Activated CD8-positive, alpha-beta memory T cell treated with anti-CD3 and anti-CD28 coated beads, Interleukin-2, amount 10 ng/mL, durations not matched to agents 7 days and 5 days (primary cell): ENCODE measurements around the gene SLFN11. TPM values are rescaled to one million over a fixed set of nuclear protein-coding genes. Genes with fewer than 3 reads are reported as not detected.

ENCODE experiments used
- ATAC-seq: fragments of 150-1000 bp; cut with Tn5 transposase; one replicate; pipeline ENCODE4 v1.10.0; 2021; ENCODE audit warnings: moderate library complexity
- CTCF ChIA-PET: fragments of 350-600 bp; sonication (Branson Sonifier 250); formaldehyde crosslinking; loops from one replicate; lab custom pipeline; 2021; ENCODE audit warnings: antibody characterized with exemption; lab: Charles Lee
- DNase-seq: peaks from one replicate; pipeline ENCODE4 v3.0.0-alpha.2; 2020
- H3K27ac Mint-ChIP-seq: one replicate; pipeline ENCODE4 v1.8.0; 2021; ENCODE audit warnings: mild to moderate bottlenecking, mixed read lengths
- H3K27me3 Mint-ChIP-seq: one replicate; pipeline ENCODE4 v1.8.0; 2021; ENCODE audit warnings: mixed read lengths
- H3K36me3 Mint-ChIP-seq: one replicate; pipeline ENCODE4 v1.8.0; 2021; ENCODE audit warnings: mild to moderate bottlenecking, mixed read lengths
- H3K4me1 Mint-ChIP-seq: one replicate; pipeline ENCODE4 v1.8.0; 2021; ENCODE audit warnings: mixed read lengths
- H3K4me3 Mint-ChIP-seq: one replicate; pipeline ENCODE4 v1.8.0; 2021; ENCODE audit warnings: mild to moderate bottlenecking, moderate library complexity, mixed read lengths
- H3K9me3 Mint-ChIP-seq: one replicate; pipeline ENCODE4 v1.8.0; 2022; ENCODE audit warnings: low read depth, mixed read lengths
- total RNA-seq, 2 experiments: library from RNA; stranded (reverse); gene quantifications; one replicate each; pipeline ENCODE4 v1.2.3, GENCODE V29; 2021

SLFN11 gene
- total RNA-seq, 2 experiments from 2014 or later: 65.6 to 73.3 TPM

DNA sequence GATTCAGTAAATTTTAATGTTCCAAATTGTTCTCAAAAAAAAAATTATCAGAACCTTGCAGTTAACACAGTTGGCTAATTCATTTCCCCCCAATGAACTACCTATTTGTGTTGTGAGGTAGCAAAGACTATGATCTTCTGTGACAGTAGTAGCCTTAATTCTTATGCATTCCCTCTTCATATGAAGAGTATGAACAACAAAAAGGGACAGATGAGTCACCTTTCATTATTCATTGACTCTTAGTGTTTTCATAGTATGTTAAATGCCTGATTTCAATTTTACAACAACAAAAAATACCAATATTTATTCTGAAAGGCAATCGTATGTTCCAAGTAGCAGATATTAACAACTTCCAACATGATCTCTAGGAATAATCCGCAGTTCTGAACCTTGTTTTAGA lies 3.6 kb upstream of the SLFN11 start:
- CTCF ChIA-PET: no interaction called here
- ATAC-seq (no peak), DNase-seq (no peak)
- H3K36me3 Mint-ChIP-seq: peaks cover 5% of the 10 kb centered on the region
- H3K9me3 Mint-ChIP-seq: peaks cover 4% of the 10 kb centered on the region
- peaks cover 21% of the 10 kb centered on the region for H3K4me1 Mint-ChIP-seq
- H3K4me3 Mint-ChIP-seq: no peak overlapping the region
- no peaks in the 10 kb centered on the region for H3K27me3 Mint-ChIP-seq
- H3K27ac Mint-ChIP-seq: no peak overlapping the region

DNA sequence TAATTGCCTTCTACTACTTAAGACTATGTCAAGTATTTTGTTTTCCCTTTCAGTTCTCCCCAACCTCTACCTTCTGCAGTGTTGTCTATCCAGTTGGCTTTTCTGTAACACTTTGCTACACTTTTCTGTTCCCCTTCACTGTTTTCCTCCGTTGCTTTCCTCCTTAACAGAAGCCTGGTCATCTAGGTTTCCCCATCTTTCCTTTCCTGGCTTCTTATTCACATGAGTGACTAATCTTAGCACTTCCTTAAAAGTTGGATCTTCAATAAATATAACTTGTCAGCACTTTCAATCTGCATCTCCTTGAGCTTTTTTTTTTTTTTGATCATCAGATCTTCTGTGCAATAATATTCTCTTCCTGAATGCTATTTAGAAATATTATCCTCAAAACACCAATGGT lies 2.8 kb upstream of the SLFN11 start:
- H3K36me3 Mint-ChIP-seq: peaks cover 11% of the 10 kb centered on the region
- ATAC-seq (no peak), DNase-seq (no peak)
- H3K27me3 Mint-ChIP-seq: no peaks in the 10 kb centered on the region
- H3K9me3 Mint-ChIP-seq: peaks cover 4% of the 10 kb centered on the region
- no peak overlapping the region for H3K27ac Mint-ChIP-seq
- peaks cover 29% of the 10 kb centered on the region for H3K4me1 Mint-ChIP-seq
- CTCF ChIA-PET: interaction anchor here (1.2 kb wide), 1 partner anchor 63 kb away, joined by 5 read pairs; no protein-coding TSS in a partner anchor
- H3K4me3 Mint-ChIP-seq: peak overlapping the region; percentile 19

DNA sequence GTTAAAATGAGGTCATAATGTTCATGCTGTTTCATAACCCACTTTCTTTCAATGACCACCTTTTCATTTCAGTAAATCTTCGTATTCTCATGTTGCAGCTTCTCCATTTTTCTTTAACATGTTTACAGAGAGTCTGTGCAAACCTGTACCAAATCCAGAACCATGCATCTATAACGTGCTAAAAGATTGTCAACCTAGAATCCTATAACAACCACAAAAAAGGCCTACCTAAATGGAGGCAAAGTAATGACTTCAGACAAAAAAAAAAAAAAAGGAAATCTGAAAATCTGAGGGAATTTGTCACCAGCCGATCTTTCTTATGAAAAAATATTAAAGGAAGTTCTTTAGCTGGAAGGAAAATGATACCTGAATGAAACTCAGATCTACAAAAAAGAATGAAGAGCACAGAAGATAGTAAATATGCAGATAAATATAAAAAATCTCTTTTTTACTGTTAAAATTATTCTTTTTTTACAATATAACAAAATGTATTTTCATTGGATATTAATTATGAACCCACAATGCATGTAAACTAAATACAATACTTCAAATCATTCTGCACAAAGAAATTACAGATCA lies 1.4 kb upstream of the SLFN11 start:
- no peak for DNase-seq
- CTCF ChIA-PET: interaction anchor here (0.8 kb wide), 1 partner anchor 158 kb away, joined by 3 read pairs; no protein-coding TSS in a partner anchor

DNA sequence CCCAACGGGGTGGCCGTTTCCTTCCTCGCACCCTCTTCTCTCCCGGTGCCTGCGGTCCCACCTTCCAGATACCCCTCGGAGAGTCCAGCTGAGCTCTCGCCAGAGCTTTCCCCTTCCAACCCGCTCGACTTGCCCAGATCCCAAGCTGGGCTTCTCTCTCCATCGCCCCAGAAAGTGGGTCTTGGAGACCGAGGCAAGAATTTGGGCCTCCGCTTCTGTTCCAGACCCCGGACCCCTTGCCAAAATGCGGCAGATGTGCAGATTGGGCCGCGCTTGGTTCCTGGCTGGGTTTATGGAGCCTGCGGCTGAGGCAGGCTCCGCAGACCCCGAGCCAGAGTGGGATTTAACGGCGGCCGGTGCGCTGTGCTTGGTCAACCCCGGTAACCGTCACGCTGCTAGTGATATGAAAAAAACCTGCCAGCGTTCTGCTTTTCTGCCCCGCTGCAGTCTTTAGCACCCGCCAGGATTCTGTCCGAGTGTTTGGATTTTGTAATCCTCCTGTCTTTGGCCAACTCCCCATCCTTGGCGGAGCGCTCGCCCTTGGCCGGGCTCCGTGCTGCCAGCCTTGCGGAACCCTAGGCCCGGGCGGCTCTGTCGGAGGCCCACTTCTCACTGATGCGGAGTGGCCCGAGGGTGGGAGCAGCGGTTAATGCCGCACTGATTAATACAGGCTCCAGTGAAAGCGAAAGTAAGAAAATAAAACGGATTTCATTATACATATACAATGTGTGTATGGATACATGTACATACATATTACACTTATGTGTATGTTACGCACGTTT lies 754 bp upstream of the SLFN11 start:
- Mint-ChIP-seq H3K4me1 (peaks cover 50% of the 10 kb centered on the region), H3K27ac (peak overlapping the region; percentile 99), H3K36me3 (peaks cover 32% of the 10 kb centered on the region), H3K27me3 (no peaks in the 10 kb centered on the region), H3K9me3 (peaks cover 5% of the 10 kb centered on the region), H3K4me3 (peak overlapping the region; percentile 96)
- DNase-seq (peak; percentile 75), ATAC-seq (peak; percentile 58)
- CTCF ChIA-PET: interaction anchor here (0.8 to 1.4 kb wide), 5 partner anchors 59 to 165 kb away, joined by 3 to 5 read pairs (median 3); partner anchors contain the start of gene SLFN12L

More for the DNA sequence above, 1.4 kb upstream of the SLFN11 start:
- H3K27me3 Mint-ChIP-seq: no peaks in the 10 kb centered on the region
- H3K4me3 Mint-ChIP-seq: peak overlapping the region; percentile 96
- no peak for ATAC-seq
- peaks cover 5% of the 10 kb centered on the region for H3K9me3 Mint-ChIP-seq
- peaks cover 43% of the 10 kb centered on the region for H3K4me1 Mint-ChIP-seq
- H3K36me3 Mint-ChIP-seq: peaks cover 25% of the 10 kb centered on the region
- peak overlapping the region; percentile 99 for H3K27ac Mint-ChIP-seq

DNA sequence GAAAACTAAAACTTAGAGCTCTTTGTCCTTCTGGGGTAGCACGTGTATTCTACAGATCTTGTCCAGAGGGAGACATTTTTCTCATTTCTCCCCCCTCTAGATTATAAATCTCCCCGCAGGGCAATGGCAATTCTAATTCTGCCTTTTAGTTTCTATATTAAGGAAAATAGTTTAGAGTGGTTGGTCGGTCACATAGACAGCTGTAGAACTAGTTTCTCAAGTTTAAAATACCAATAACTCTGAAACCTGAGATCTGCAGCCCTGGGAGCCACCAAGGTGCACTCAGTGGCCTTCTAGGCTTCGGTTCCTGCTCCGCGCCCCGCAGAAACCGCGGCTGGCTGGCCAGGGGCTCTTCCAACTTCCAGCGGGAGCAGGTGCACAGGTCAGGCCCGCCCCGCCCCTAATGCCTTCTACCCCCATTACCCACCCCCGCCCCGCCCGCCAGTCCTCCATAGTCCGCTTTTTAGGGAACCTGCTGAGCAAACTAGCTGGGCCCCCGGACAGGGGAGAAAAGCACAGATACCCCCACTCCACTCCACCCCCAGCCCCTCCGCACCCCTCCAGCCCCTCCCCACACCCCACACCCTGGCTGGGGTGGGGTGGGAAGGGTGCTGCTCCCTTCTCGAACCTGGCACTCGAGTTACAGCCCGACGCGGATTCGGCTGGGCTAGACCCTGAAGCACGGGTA lies 431 bp downstream of the SLFN11 start:
- CTCF ChIA-PET: interaction anchor here (0.8 to 2.0 kb wide), 7 partner anchors 10 to 166 kb away, joined by 3 to 6 read pairs (median 4); partner anchors contain the start of gene SLFN12L
- Mint-ChIP-seq H3K4me3 (peak overlapping the region; percentile 96), H3K36me3 (peaks cover 43% of the 10 kb centered on the region), H3K27me3 (no peaks in the 10 kb centered on the region), H3K27ac (peak overlapping the region; percentile 99), H3K9me3 (peaks cover 5% of the 10 kb centered on the region), H3K4me1 (peaks cover 62% of the 10 kb centered on the region)
- DNase-seq: peak; percentile 64
- peak; percentile 4 for ATAC-seq

DNA sequence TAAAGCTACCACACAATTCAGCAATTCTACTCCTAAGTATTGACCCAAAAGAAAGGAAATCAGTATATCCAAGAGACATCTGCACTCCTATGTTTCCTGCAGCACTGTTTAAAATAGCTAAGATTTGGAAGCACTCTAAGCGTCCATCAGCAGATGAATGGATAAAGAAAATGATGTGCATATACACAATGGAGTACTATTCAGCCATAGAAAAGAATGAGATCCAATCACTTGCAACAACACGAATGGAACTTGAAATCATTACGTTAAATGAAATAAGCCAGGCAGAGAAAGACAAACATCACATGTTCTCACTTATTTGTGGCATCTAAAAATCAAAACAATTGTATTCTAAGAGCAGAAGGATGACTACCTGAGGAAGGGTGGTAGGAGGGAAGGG lies 1.5 kb downstream of the SLFN11 start:
- Mint-ChIP-seq H3K9me3 (peaks cover 5% of the 10 kb centered on the region), H3K27me3 (no peaks in the 10 kb centered on the region), H3K4me3 (peak overlapping the region; percentile 96), H3K27ac (peak overlapping the region; percentile 47), H3K4me1 (peaks cover 68% of the 10 kb centered on the region), H3K36me3 (peaks cover 47% of the 10 kb centered on the region)
- ATAC-seq (no peak), DNase-seq (no peak)
- CTCF ChIA-PET: interaction anchor here (0.8 to 2.0 kb wide), 4 partner anchors 11 to 166 kb away, joined by 4 to 6 read pairs (median 4); no protein-coding TSS in a partner anchor

DNA sequence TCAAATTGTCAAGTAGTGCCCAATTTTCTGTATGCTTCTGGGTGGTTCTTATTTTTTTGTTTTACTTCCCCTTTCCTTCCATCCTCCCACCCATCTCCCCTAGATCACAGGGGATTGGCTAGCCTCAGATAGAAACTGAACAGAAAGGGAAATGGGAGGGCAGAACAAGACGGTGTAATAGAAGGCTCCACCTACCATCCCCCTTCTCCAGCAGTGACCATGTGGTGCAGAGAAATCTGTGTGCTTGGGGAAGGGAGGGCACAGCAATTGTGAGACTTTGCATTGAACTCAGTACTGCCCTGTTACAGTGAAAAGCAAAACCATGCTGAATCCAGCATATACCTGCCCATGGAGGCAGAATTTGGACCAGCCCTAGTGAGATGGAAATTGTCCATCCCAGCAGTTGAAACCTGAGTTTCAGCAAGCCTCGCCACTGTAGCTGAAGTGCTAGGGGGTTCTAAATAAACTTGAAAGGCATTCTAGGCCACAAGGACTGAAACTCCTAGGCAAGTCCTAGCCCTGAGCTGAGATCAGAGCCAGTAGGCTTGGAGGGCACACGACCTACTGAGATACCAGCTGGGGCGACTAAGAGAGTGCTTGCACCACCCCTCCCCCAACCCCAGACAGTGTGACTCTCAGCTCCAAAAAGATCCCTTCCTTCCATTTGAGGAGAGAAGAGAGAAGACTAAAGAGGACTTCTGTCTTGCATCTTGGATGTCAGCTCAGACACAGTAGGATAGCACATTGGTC lies 5.2 kb downstream of the SLFN11 start:
- H3K9me3 Mint-ChIP-seq: peaks cover 5% of the 10 kb centered on the region
- peak overlapping the region; percentile 38 for H3K4me3 Mint-ChIP-seq
- peaks cover 72% of the 10 kb centered on the region for H3K36me3 Mint-ChIP-seq
- peaks cover 70% of the 10 kb centered on the region for H3K4me1 Mint-ChIP-seq
- peak overlapping the region; percentile 70 for H3K27ac Mint-ChIP-seq
- peak; percentile 93 for ATAC-seq
- DNase-seq: peak; percentile 67
- CTCF ChIA-PET: interaction anchor here (1.1 kb wide), 1 partner anchor 56 kb away, joined by 7 read pairs; no protein-coding TSS in a partner anchor
- no peaks in the 10 kb centered on the region for H3K27me3 Mint-ChIP-seq

DNA sequence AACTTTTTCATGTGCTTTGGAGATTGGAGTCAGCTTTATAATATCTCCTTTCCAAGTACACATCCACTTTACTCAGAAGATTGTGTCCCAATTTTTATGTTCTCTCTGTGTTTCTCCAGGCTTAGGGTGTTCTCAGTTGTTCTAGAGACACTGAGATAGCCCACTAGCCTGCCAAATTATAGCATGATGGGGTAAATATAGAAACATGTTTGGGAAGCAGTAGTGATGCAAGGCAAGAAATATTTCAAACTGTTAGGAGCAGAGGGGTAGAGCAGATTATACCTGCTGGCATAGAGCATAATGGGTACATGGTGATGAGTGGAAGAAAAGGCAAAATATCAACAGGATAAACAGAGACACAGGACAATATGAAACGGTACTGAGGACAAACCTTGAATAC lies 12.4 kb downstream of the SLFN11 start:
- no peak overlapping the region for H3K4me3 Mint-ChIP-seq
- H3K27ac Mint-ChIP-seq: no peak overlapping the region
- CTCF ChIA-PET: interaction anchor here (2.2 kb wide), 1 partner anchor 11 kb away, joined by 6 read pairs; no protein-coding TSS in a partner anchor
- DNase-seq: no peak
- H3K36me3 Mint-ChIP-seq: peaks cover 75% of the 10 kb centered on the region
- peaks cover 51% of the 10 kb centered on the region for H3K4me1 Mint-ChIP-seq
- H3K9me3 Mint-ChIP-seq: no peaks in the 10 kb centered on the region
- H3K27me3 Mint-ChIP-seq: no peaks in the 10 kb centered on the region
- no peak for ATAC-seq

DNA sequence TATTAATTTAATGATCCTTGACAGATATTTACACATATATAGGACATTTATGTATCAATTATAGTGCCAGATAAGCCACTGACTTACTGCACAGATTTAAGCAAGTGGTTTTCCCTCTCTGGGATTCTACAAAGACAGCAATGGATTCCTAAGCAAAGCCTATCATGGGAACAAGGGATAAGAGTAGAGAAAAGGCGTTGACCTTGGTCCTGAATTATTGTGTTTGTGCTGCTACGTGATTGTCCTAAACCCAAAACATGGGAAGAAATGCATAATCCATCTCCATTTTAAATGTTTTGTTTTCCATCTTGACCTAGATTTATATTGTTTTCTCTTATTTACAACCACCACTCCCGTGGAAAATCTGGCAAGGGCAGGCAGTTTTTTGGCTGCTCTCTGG lies 14.0 kb downstream of the SLFN11 start:
- Mint-ChIP-seq H3K27ac (no peak overlapping the region), H3K36me3 (peaks cover 78% of the 10 kb centered on the region), H3K4me1 (peaks cover 50% of the 10 kb centered on the region), H3K27me3 (no peaks in the 10 kb centered on the region), H3K4me3 (no peak overlapping the region), H3K9me3 (no peaks in the 10 kb centered on the region)
- DNase-seq (no peak), ATAC-seq (no peak)
- CTCF ChIA-PET: no interaction called here

DNA sequence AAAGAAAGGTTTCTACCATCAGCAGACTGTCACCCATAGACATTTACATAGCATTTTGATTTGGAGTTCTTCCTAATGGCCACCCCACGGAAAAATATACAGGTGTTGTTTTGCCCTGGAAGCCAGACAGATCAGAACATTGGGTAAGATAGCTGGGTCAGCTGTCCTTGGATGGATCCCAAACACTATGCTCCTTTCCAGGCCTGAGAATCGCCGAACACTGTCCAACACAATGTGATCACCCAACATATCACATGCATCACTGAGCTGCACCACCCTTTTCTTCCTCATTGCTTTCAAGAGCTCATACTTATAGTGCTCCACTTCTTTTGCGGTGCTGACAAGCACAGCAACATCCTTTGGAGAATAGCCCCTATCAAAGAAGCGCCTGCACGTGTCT lies 21.1 kb downstream of the SLFN11 start:
- no peak for ATAC-seq
- H3K4me1 Mint-ChIP-seq: peaks cover 21% of the 10 kb centered on the region
- no peak overlapping the region for H3K27ac Mint-ChIP-seq
- no peak overlapping the region for H3K4me3 Mint-ChIP-seq
- no peak for DNase-seq
- H3K9me3 Mint-ChIP-seq: no peaks in the 10 kb centered on the region
- H3K27me3 Mint-ChIP-seq: no peaks in the 10 kb centered on the region
- CTCF ChIA-PET: no interaction called here
- peaks cover 59% of the 10 kb centered on the region for H3K36me3 Mint-ChIP-seq

DNA sequence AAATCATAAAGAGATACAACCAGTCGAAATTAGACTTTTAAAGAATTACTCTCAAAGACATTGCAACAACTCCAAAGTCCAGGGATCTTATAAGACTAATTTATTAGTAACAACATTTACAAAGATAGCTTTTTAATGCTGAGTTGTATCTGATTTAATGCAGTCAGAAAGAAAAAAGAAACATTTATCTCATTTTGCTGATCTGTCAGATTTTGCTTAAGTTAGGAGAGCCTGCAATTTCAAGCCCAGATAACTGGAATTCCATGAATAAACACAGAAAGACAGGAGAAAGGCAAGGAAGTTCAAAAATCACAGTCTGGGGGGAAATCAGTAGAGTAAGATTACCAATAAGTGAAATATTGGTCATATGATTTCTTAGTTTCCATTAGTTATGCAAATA lies 22.9 kb downstream of the SLFN11 start:
- no peaks in the 10 kb centered on the region for H3K9me3 Mint-ChIP-seq
- peaks cover 2% of the 10 kb centered on the region for H3K27me3 Mint-ChIP-seq
- peaks cover 46% of the 10 kb centered on the region for H3K36me3 Mint-ChIP-seq
- no peak for ATAC-seq
- CTCF ChIA-PET: interaction anchor here (0.8 kb wide), 1 partner anchor 37 kb away, joined by 3 read pairs; no protein-coding TSS in a partner anchor
- DNase-seq: no peak
- H3K4me3 Mint-ChIP-seq: no peak overlapping the region
- no peak overlapping the region for H3K27ac Mint-ChIP-seq
- peaks cover 32% of the 10 kb centered on the region for H3K4me1 Mint-ChIP-seq

DNA sequence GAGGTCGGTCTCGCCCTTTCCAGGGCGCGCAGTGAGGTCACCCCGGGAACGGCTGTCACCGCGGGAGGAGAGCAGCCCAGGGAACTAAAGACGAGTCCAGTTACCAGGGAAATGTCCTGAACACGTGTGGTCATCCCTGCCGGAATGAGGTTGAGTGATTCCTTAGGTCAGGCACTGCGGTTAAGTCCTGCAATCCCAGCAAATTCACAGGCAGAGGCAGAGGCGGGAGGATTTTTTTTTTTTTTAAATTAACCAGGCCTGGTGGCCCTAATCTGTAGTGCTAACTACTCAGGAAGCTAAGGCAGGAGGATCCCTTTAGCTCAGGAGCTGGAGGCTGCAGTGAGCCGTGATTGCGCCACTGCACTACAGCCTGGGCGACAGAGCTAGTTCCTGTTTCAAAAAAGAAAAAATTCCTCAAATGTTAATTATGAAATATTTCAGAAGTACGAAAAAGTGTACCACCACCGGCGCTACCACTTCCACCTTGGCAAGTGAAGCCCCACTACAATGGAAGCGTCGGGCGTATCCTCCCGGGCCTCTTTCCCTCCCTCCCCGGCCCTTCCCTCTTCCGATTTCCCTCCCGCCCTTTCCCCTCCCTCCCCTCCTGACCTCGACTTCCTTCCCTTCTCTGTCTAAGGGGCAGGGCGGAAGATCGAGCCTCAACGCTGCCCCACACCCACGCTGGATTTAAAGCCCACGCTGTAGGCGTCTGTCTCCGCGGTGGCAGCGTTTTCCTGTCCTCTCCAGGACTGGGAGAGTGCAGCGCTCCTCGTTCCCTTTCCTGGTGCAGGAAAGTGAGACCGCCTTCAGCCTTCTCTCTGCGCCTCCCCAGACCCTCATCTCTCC lies 27.3 kb downstream of the SLFN11 start:
- H3K36me3 Mint-ChIP-seq: peaks cover 39% of the 10 kb centered on the region
- H3K27me3 Mint-ChIP-seq: peaks cover 24% of the 10 kb centered on the region
- peak overlapping the region; percentile 80 for H3K4me3 Mint-ChIP-seq
- peaks cover 3% of the 10 kb centered on the region for H3K9me3 Mint-ChIP-seq
- DNase-seq (peak; percentile 56), ATAC-seq (peak; percentile 65)
- CTCF ChIA-PET: interaction anchor here (1.1 to 2.5 kb wide), 2 partner anchors 18 to 33 kb away, joined by 3 to 10 read pairs; no protein-coding TSS in a partner anchor
- H3K27ac Mint-ChIP-seq: peak overlapping the region; percentile 61
- H3K4me1 Mint-ChIP-seq: peaks cover 60% of the 10 kb centered on the region
